ENCODE results near the gene DLX1.

Gene DLX1

GRCh38 chr2:172083628-172084394 is 1.5 kb upstream of the DLX1 start:
- no peak for DNase-seq (ENCODE audit: low spot score)
- TF ChIP-seq CTCF (IDR thresholded peaks at IDR 0.05): no peak
- Histone ChIP-seq H3K27ac (no peak overlapping the region), H3K4me3 (peak overlapping the region; percentile 75)

GRCh38 chr2:172084395-172084644 is 987 bp upstream of the DLX1 start:
- H3K27ac ChIP-seq: no peak overlapping the region
- no peak for TF ChIP-seq CTCF (IDR thresholded peaks at IDR 0.05)
- no peak for DNase-seq (ENCODE audit: low spot score)
- peak overlapping the region; percentile 75 for H3K4me3 ChIP-seq

- no peak for DNase-seq (ENCODE audit: low spot score)
- Histone ChIP-seq H3K4me3 (peak overlapping the region; percentile 75), H3K27ac (peak overlapping the region in 1 of 2 donors; percentile 15)
- no peak for TF ChIP-seq CTCF (IDR thresholded peaks at IDR 0.05)
Measured at GRCh38 chr2:172084645-172085459, 455 bp upstream of the DLX1 start.

GRCh38 chr2:172086241-172087206 is 1.2 kb downstream of the DLX1 start:
- Histone ChIP-seq H3K4me3 (peak overlapping the region; percentile 75), H3K27ac (no peak overlapping the region)
- no peak for DNase-seq (ENCODE audit: low spot score)
- no peak for TF ChIP-seq CTCF (IDR thresholded peaks at IDR 0.05)

GRCh38 chr2:172087207-172087779 is 2.0 kb downstream of the DLX1 start:
- Histone ChIP-seq H3K27ac (no peak overlapping the region), H3K4me3 (peak overlapping the region; percentile 75)
- no peak for TF ChIP-seq CTCF (IDR thresholded peaks at IDR 0.05)
- DNase-seq (ENCODE audit: low spot score): no peak

- no peak for DNase-seq (ENCODE audit: low spot score)
- no peak overlapping the region for H3K27ac ChIP-seq
- TF ChIP-seq CTCF (IDR thresholded peaks at IDR 0.05): no peak
- H3K4me3 ChIP-seq: peak overlapping the region; percentile 75
Measured at GRCh38 chr2:172087780-172088244, 2.5 kb downstream of the DLX1 start.

All from coronary artery (tissue), 2 donors.